Memory B cell (primary cell): Measurements from ENCODE around the gene SZT2.
A peak's percentile ranks its signal among the peaks of the same experiment; 100 is the strongest.
"Not testable (repeated sequence)": the region's sequence is repeated elsewhere in the genome, so short reads cannot be mapped to it uniquely, and the experiment has no call there.

Experiments used
- ATAC-seq: fragments of 150-1000 bp; cut with Tn5 transposase; 2 replicates; pipeline ENCODE4 v1.10.0; 2021; ENCODE audit warnings: low read depth, mild to moderate bottlenecking, moderate library complexity
- DNase-seq, 2 donors: peaks; one replicate each; pipeline ENCODE4 v3.0.0; 2022; ENCODE audit warnings: low spot score in 2 of 2
- H3K27ac Mint-ChIP-seq: one replicate; pipeline ENCODE4 v1.8.0; 2022; ENCODE audit warnings: mild to moderate bottlenecking, moderate library complexity, mixed read lengths
- H3K27me3 Mint-ChIP-seq: one replicate; pipeline ENCODE4 v1.8.0; 2022; ENCODE audit warnings: mixed read lengths
- H3K36me3 Mint-ChIP-seq: one replicate; pipeline ENCODE4 v1.8.0; 2022; ENCODE audit warnings: mild to moderate bottlenecking, mixed read lengths
- H3K4me1 Mint-ChIP-seq: one replicate; pipeline ENCODE4 v1.8.0; 2022; ENCODE audit warnings: mixed read lengths
- H3K4me3 Mint-ChIP-seq: one replicate; pipeline ENCODE4 v1.8.0; 2022; ENCODE audit warnings: mild to moderate bottlenecking, moderate library complexity, mixed read lengths
- H3K9me3 Mint-ChIP-seq: one replicate; pipeline ENCODE4 v1.8.0; 2022; ENCODE audit warnings: mixed read lengths

Gene SZT2

GRCh38 chr1:43450251-43450941 lies 60.7 kb downstream of the SZT2 start:
- no peaks in the 10 kb centered on the region for H3K9me3 Mint-ChIP-seq
- peak overlapping the region; percentile 26 for H3K27ac Mint-ChIP-seq
- DNase-seq (no peak), ATAC-seq (no peak)
- H3K4me1 Mint-ChIP-seq, result peaks cover 16% of the 10 kb centered on the region
- no peak overlapping the region for H3K4me3 Mint-ChIP-seq
- peaks cover 19% of the 10 kb centered on the region for H3K36me3 Mint-ChIP-seq
- H3K27me3 Mint-ChIP-seq, result no peaks in the 10 kb centered on the region

- DNase-seq, result no peak
- no peak overlapping the region for H3K4me3 Mint-ChIP-seq
- H3K36me3 Mint-ChIP-seq, result peaks cover 14% of the 10 kb centered on the region
- H3K27me3 Mint-ChIP-seq, result no peaks in the 10 kb centered on the region
- peaks cover 16% of the 10 kb centered on the region for H3K4me1 Mint-ChIP-seq
- no peaks in the 10 kb centered on the region for H3K9me3 Mint-ChIP-seq
- ATAC-seq, result no peak
- peak overlapping the region; percentile 26 for H3K27ac Mint-ChIP-seq
These were observed 61.5 kb downstream of the SZT2 start for GRCh38 chr1:43451157-43451591.

- Mint-ChIP-seq H3K27ac (peak overlapping the region; percentile 21), H3K27me3 (peaks cover 3% of the 10 kb centered on the region), H3K4me1 (peaks cover 16% of the 10 kb centered on the region), H3K36me3 (peaks cover 11% of the 10 kb centered on the region), H3K9me3 (no peaks in the 10 kb centered on the region), H3K4me3 (peak overlapping the region; percentile 25)
- ATAC-seq (no peak), DNase-seq (no peak)
These were observed 62.2 kb downstream of the SZT2 start for GRCh38 chr1:43451701-43452532.

GRCh38 chr1:43452789-43453441 lies 63.2 kb downstream of the SZT2 start:
- peak overlapping the region; percentile 21 for H3K27ac Mint-ChIP-seq
- ATAC-seq (peak; percentile 4), DNase-seq (no peak)
- no peaks in the 10 kb centered on the region for H3K9me3 Mint-ChIP-seq
- H3K4me3 Mint-ChIP-seq, result peak overlapping the region; percentile 80
- peaks cover 7% of the 10 kb centered on the region for H3K36me3 Mint-ChIP-seq
- peaks cover 16% of the 10 kb centered on the region for H3K4me1 Mint-ChIP-seq
- peaks cover 3% of the 10 kb centered on the region for H3K27me3 Mint-ChIP-seq

GRCh38 chr1:43453442-43454269 lies 64.0 kb downstream of the SZT2 start, which contains the start of gene HYI:
Gene HYI, minus strand, starts transcription at chr1:43453931. Its CDS starts 138 bp downstream, at chr1:43453793.
- peak; percentile 70 for ATAC-seq
- Mint-ChIP-seq H3K9me3 (no peaks in the 10 kb centered on the region), H3K27me3 (peaks cover 3% of the 10 kb centered on the region), H3K36me3 (peaks cover 7% of the 10 kb centered on the region), H3K27ac (peak within 1 kb of the TSS; percentile 86), H3K4me3 (peak within 1 kb of the TSS; percentile 92), H3K4me1 (peaks cover 16% of the 10 kb centered on the region)
- DNase-seq, result peak; percentile 41 to 51

- Mint-ChIP-seq H3K27ac (peak overlapping the region; percentile 86), H3K36me3 (peaks cover 3% of the 10 kb centered on the region), H3K4me1 (peaks cover 16% of the 10 kb centered on the region), H3K27me3 (peaks cover 3% of the 10 kb centered on the region), H3K9me3 (no peaks in the 10 kb centered on the region), H3K4me3 (peak overlapping the region; percentile 92)
- ATAC-seq (peak; percentile 82), DNase-seq (peak; percentile 42 to 45)
These were observed 64.7 kb downstream of the SZT2 start for GRCh38 chr1:43454270-43455011.

GRCh38 chr1:43455213-43455889 lies 65.7 kb downstream of the SZT2 start:
- H3K9me3 Mint-ChIP-seq, result peaks cover 2% of the 10 kb centered on the region
- peaks cover 3% of the 10 kb centered on the region for H3K27me3 Mint-ChIP-seq
- H3K27ac Mint-ChIP-seq, result no peak overlapping the region
- ATAC-seq (no peak), DNase-seq (no peak)
- peaks cover 16% of the 10 kb centered on the region for H3K4me1 Mint-ChIP-seq
- peaks cover under 1% of the 10 kb centered on the region for H3K36me3 Mint-ChIP-seq
- H3K4me3 Mint-ChIP-seq, result no peak overlapping the region

- not testable (repeated sequence) for H3K36me3 Mint-ChIP-seq, H3K4me1 Mint-ChIP-seq, ATAC-seq, H3K27me3 Mint-ChIP-seq, H3K4me3 Mint-ChIP-seq, H3K27ac Mint-ChIP-seq, H3K9me3 Mint-ChIP-seq, DNase-seq
These were observed 68.7 kb downstream of the SZT2 start for GRCh38 chr1:43458379-43458778.

GRCh38 chr1:43460988-43461693 lies 71.4 kb downstream of the SZT2 start:
- no peak overlapping the region for H3K4me3 Mint-ChIP-seq
- DNase-seq, result no peak
- H3K27ac Mint-ChIP-seq, result no peak overlapping the region
- ATAC-seq, result no peak
- H3K9me3 Mint-ChIP-seq, result peaks cover 2% of the 10 kb centered on the region
- H3K27me3 Mint-ChIP-seq, result peaks cover 3% of the 10 kb centered on the region
- no peaks in the 10 kb centered on the region for H3K36me3 Mint-ChIP-seq
- no peaks in the 10 kb centered on the region for H3K4me1 Mint-ChIP-seq

GRCh38 chr1:43463479-43463878 lies 73.8 kb downstream of the SZT2 start:
- ATAC-seq (no peak), DNase-seq (no peak)
- no peak overlapping the region for H3K4me3 Mint-ChIP-seq
- no peak overlapping the region for H3K27ac Mint-ChIP-seq
- no peaks in the 10 kb centered on the region for H3K36me3 Mint-ChIP-seq
- H3K4me1 Mint-ChIP-seq, result no peaks in the 10 kb centered on the region
- peaks cover 2% of the 10 kb centered on the region for H3K9me3 Mint-ChIP-seq
- no peaks in the 10 kb centered on the region for H3K27me3 Mint-ChIP-seq

GRCh38 chr1:43464681-43465504 lies 75.2 kb downstream of the SZT2 start:
- Mint-ChIP-seq H3K36me3 (no peaks in the 10 kb centered on the region), H3K9me3 (peaks cover 1% of the 10 kb centered on the region), H3K4me3 (no peak overlapping the region), H3K27ac (no peak overlapping the region), H3K27me3 (no peaks in the 10 kb centered on the region), H3K4me1 (no peaks in the 10 kb centered on the region)
- ATAC-seq (no peak), DNase-seq (no peak)
